Fibroblast of lung (primary cell): ENCODE data around the gene TCF15. TPM values are rescaled to one million over a fixed set of nuclear protein-coding genes. Genes with fewer than 3 reads are reported as not detected.

Experiments used
- DNase-seq, 2 donors: peaks; one replicate each; pipeline versions ENCODE4 v3.0.0 to v3.0.0-alpha.2; 2010; ENCODE audit warnings: low read depth in 2 of 2
- H2AFZ ChIP-seq: 2 replicates; pipeline ENCODE4 v1.5.1; 2012; ENCODE audit warnings: low read length, control low read depth, inconsistent platforms
- H3K27ac ChIP-seq: 2 replicates; pipeline ENCODE4 v1.5.1; 2011; ENCODE audit warnings: low read length, control low read depth; ENCODE audit not compliant: insufficient read depth
- H3K27me3 ChIP-seq: 2 replicates; pipeline ENCODE4 v1.5.1; 2011; ENCODE audit warnings: mild to moderate bottlenecking, low read length; ENCODE audit not compliant: control insufficient read depth, insufficient read depth
- H3K36me3 ChIP-seq: 2 replicates; pipeline ENCODE4 v1.5.1; 2011; ENCODE audit warnings: low read length; ENCODE audit not compliant: control insufficient read depth, insufficient read depth
- H3K4me1 ChIP-seq: 2 replicates; pipeline ENCODE4 v1.5.1; 2011; ENCODE audit warnings: low read length; ENCODE audit not compliant: control insufficient read depth, insufficient read depth; ENCODE audit errors: extremely low read depth
- H3K4me2 ChIP-seq: 2 replicates; pipeline ENCODE4 v1.5.1; 2011; ENCODE audit warnings: low read length, control low read depth; ENCODE audit not compliant: insufficient read depth; ENCODE audit errors: extremely low read depth
- H3K4me3 ChIP-seq, 4 experiments: fragments of 200-600 bp in 1 of 4; sonication (generic) in 1 of 4; replicated peaks in 1 of 4; 2 replicates each; pipeline ENCODE4 v1.5.1; 2011 to 2016; ENCODE audit warnings: low read length in 4 of 4, low read depth in 3 of 4, mild to moderate bottlenecking in 3 of 4, control low read depth in 2 of 4, inconsistent platforms in 1 of 4, mixed read lengths in 1 of 4; ENCODE audit not compliant: insufficient read depth in 1 of 4; ENCODE audit errors: control extremely low read depth in 1 of 4
- H3K79me2 ChIP-seq: 2 replicates; pipeline ENCODE4 v1.5.1; 2012; ENCODE audit warnings: mild to moderate bottlenecking, low read length, inconsistent platforms; ENCODE audit not compliant: control insufficient read depth, insufficient read depth
- H3K9ac ChIP-seq: 2 replicates; pipeline ENCODE4 v1.5.1; 2011; ENCODE audit warnings: mild to moderate bottlenecking, low read length, control low read depth; ENCODE audit not compliant: insufficient read depth
- H3K9me3 ChIP-seq: 2 replicates; pipeline ENCODE4 v1.5.1; 2012; ENCODE audit warnings: low read depth, low read length; ENCODE audit not compliant: control insufficient read depth, insufficient read depth
- H4K20me1 ChIP-seq: 2 replicates; pipeline ENCODE4 v1.5.1; 2011; ENCODE audit warnings: low read length; ENCODE audit not compliant: control insufficient read depth, insufficient read depth; ENCODE audit errors: extremely low read depth
- EZH2 ChIP-seq: IDR thresholded peaks from 2 replicates; pipeline ENCODE4 v1.5.1; 2012; ENCODE audit warnings: low read length, control low read depth, mild to moderate bottlenecking; ENCODE audit errors: missing control alignments
- polyA plus RNA-seq, 2 donors: library from polyadenylated mRNA; depleted of rRNA in 1 of 2; stranded (reverse) in 1 of 2; unstranded in 1 of 2; fragments of >200 nt; gene quantifications; 2 replicates each; pipeline ENCODE4 v1.2.1, GENCODE V29; 2011 to 2012; ENCODE audit warnings: missing spikeins in 1 of 2
- total RNA-seq: library from RNA; depleted of rRNA; stranded (reverse); fragments of >200 nt; gene quantifications from 2 replicates; pipeline ENCODE4 v1.2.1, GENCODE V29; 2014
- TF ChIP-seq, protein P1 (sequence below), 2 donors: IDR thresholded peaks in 1 of 2; conservative IDR thresholded peaks in 1 of 2; 1 replicate in 1 of 2; 2 replicates in 1 of 2; pipeline ENCODE4 v1.5.1; 2011 to 2012; ENCODE audit warnings: low read length in 2 of 2, control low read depth in 1 of 2, inconsistent platforms in 1 of 2, low read depth in 1 of 2, mild to moderate bottlenecking in 1 of 2

TCF15 gene
- total and polyA plus RNA-seq, 2 donors (not counting 1 experiment from before 2014, with no cell fraction given): not detected

DNA sequence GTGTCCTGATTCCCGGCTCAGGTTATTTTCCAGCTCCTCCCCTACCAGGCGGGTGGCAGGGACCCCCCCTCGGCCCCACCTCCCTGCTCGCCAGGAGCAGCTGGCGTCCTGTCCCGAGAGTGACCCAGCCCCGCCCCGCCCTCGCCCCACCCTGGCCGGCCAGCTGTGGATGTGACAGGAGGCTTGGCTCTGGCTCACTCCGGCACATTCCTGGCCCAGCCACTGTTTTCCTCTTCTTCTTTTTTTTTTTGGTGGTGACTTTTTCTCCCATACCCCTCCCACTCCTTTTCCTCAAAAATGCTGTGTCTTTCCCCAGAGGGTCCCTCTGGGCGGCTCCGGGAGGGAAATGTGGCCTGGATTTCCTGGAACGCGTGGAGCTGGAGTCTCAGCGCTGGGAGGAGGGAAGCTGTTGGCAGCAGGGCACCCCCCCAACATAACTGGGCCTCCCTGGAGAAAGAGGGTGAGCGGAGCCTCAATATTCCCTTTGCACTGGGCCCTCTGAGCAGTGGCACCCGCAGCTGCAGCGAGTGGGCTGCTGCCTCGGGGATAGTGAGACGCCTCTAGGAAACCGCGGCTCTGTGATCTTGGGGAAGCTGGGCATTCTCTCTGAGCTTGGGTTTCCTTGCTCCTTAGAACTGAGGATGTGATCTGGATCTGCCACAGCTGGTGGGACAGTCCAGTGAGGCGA, 38.2 kb downstream of the TCF15 start:
- Histone ChIP-seq H3K9ac (no peak overlapping the region), H2AFZ (no peak overlapping the region)

DNA sequence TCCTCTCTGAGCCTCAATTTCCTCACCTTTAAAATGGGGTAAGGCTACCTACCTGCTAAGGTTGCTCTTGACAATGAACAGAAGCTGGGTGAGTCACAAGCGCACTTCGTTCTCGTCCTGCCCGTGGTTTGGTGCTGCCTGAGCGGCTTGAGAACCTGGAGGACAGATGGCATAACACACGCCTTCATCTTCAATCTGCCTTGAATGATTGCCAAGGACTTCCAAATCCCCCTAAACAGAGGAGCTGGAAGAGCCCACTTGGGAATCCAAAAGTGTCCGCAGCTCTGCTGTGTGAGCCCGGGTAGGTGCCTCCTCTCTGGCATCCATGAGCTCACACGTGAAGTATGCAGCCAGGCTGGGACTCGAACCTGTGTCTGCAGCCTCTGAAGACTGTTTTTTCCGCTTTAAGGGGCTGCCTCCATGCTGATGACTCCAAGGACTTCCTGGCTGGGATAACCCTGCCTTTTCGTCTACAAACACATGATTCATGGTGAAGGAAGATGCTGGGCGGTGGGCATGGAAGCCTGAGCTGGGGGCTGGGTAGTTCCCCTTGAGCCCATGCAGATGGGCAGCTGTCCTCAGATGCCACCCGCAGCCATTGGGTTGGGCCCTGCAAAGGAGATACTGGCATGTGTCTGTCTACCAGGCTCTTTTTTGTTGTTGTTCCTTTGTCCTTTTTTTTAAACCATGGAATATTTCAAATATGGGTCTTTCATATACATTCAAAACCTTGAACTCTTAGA, 41.3 kb downstream of the TCF15 start:
- H3K27me3 ChIP-seq: peaks cover 22% of the 10 kb centered on the region
- no peak overlapping the region for H3K4me2 ChIP-seq
- DNase-seq: no peak

More for the DNA sequence above, 38.2 kb downstream of the TCF15 start:
- Histone ChIP-seq H3K4me3 (no peak overlapping the region), H3K9me3 (no peaks in the 10 kb centered on the region), H3K36me3 (no peaks in the 10 kb centered on the region), H3K27me3 (peaks cover 22% of the 10 kb centered on the region), H3K79me2 (no peaks in the 10 kb centered on the region), H4K20me1 (no peaks in the 10 kb centered on the region), H3K4me1 (no peaks in the 10 kb centered on the region), H3K4me2 (no peak overlapping the region), H3K27ac (no peak overlapping the region)
- peak; percentile 13 to 19 for DNase-seq
- TF ChIP-seq EZH2: peak; percentile 57
- TF ChIP-seq, protein P1, sequence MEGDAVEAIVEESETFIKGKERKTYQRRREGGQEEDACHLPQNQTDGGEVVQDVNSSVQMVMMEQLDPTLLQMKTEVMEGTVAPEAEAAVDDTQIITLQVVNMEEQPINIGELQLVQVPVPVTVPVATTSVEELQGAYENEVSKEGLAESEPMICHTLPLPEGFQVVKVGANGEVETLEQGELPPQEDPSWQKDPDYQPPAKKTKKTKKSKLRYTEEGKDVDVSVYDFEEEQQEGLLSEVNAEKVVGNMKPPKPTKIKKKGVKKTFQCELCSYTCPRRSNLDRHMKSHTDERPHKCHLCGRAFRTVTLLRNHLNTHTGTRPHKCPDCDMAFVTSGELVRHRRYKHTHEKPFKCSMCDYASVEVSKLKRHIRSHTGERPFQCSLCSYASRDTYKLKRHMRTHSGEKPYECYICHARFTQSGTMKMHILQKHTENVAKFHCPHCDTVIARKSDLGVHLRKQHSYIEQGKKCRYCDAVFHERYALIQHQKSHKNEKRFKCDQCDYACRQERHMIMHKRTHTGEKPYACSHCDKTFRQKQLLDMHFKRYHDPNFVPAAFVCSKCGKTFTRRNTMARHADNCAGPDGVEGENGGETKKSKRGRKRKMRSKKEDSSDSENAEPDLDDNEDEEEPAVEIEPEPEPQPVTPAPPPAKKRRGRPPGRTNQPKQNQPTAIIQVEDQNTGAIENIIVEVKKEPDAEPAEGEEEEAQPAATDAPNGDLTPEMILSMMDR (conservative IDR thresholded peaks at IDR 0.05 in 1 of 2, IDR thresholded peaks at IDR 0.05 in 1 of 2; ENCODE audit: low read depth in 1 of 2, low read length in 2 of 2): no peak

DNA sequence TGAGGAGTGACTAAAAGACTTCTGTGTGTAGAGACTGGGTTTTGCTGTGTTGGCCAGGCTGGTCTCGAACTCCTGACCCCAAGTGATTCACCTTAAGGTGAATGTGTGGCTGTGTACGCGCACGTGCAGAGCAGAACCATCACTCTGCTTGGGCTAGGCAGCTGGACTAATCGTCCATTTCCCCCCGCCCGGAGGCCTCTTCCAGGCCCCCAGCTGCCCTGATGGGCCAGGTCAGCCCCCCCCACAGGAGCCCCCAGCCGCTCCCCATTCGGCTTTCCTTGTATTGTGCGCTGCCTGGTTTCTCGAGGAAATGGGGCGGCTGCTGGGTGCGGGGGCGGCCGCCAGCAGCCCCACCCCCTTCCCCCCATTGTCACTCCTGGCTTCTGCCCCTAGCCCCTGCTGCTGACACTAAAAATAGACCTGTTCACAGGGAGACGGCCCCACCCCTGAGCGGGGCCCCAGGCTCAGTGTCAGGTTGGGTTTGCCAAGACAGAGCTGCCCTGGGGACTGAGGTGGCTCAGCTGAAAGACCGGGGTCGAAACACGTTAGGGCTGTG, 41.9 kb downstream of the TCF15 start:
- Histone ChIP-seq H3K4me3 (no peak overlapping the region), H3K9ac (no peak overlapping the region), H3K4me2 (no peak overlapping the region), H3K36me3 (no peaks in the 10 kb centered on the region), H3K79me2 (no peaks in the 10 kb centered on the region), H3K27me3 (peaks cover 17% of the 10 kb centered on the region), H3K27ac (no peak overlapping the region), H3K4me1 (no peaks in the 10 kb centered on the region), H4K20me1 (no peaks in the 10 kb centered on the region), H2AFZ (no peak overlapping the region), H3K9me3 (no peaks in the 10 kb centered on the region)
- no peak for TF ChIP-seq EZH2
- TF ChIP-seq, protein P1 (conservative IDR thresholded peaks at IDR 0.05 in 1 of 2, IDR thresholded peaks at IDR 0.05 in 1 of 2; ENCODE audit: low read depth in 1 of 2, low read length in 2 of 2): no peak
- no peak for DNase-seq

More for the DNA sequence above, 41.3 kb downstream of the TCF15 start:
- no peak overlapping the region for H3K9ac ChIP-seq
- no peak overlapping the region for H3K4me3 ChIP-seq
- no peaks in the 10 kb centered on the region for H4K20me1 ChIP-seq
- H2AFZ ChIP-seq: no peak overlapping the region
- no peaks in the 10 kb centered on the region for H3K4me1 ChIP-seq
- H3K36me3 ChIP-seq: no peaks in the 10 kb centered on the region
- no peak overlapping the region for H3K27ac ChIP-seq
- no peaks in the 10 kb centered on the region for H3K79me2 ChIP-seq
- no peak for TF ChIP-seq EZH2
- TF ChIP-seq, protein P1 (conservative IDR thresholded peaks at IDR 0.05 in 1 of 2, IDR thresholded peaks at IDR 0.05 in 1 of 2; ENCODE audit: low read depth in 1 of 2, low read length in 2 of 2): no peak
- no peaks in the 10 kb centered on the region for H3K9me3 ChIP-seq
